GM18519 (cell line): ENCODE results near the gene GPR21.

Experiments
- ATAC-seq: cut with Tn5 transposase; IDR thresholded peaks from one replicate; pipeline ENCODE4 v1.9.1; 2021; ENCODE audit warnings: mild to moderate bottlenecking, moderate library complexity; ENCODE audit not compliant: unreplicated experiment, low FRiP score

The GPR21 gene

GRCh38 chr9:123031963-123032362 is 1.5 kb upstream of the GPR21 start:
- ATAC-seq = no peak

GRCh38 chr9:123033864-123034601 is 566 bp downstream of the GPR21 start:
- ATAC-seq = no peak

GRCh38 chr9:123034881-123035510 is 1.5 kb downstream of the GPR21 start:
- no peak for ATAC-seq

- no peak for ATAC-seq
These were observed 2.3 kb downstream of the GPR21 start for GRCh38 chr9:123035791-123036190.

- no peak for ATAC-seq
These were observed 3.6 kb downstream of the GPR21 start for GRCh38 chr9:123036893-123037545.

GRCh38 chr9:123039617-123040219 is 6.3 kb downstream of the GPR21 start:
- ATAC-seq = no peak

- no peak for ATAC-seq
These were observed 7.3 kb downstream of the GPR21 start for GRCh38 chr9:123040801-123041200.

- ATAC-seq = no peak
These were observed 8.0 kb downstream of the GPR21 start for GRCh38 chr9:123041489-123041888.

- no peak for ATAC-seq
These were observed 9.8 kb downstream of the GPR21 start for GRCh38 chr9:123043081-123043939.

GRCh38 chr9:123044586-123044985 is 11.1 kb downstream of the GPR21 start:
- no peak for ATAC-seq

- no peak for ATAC-seq
These were observed 13.1 kb downstream of the GPR21 start for GRCh38 chr9:123046406-123047195.

GRCh38 chr9:123048748-123049147 is 15.3 kb downstream of the GPR21 start:
- no peak for ATAC-seq

GRCh38 chr9:123049589-123050222 is 16.2 kb downstream of the GPR21 start:
- no peak for ATAC-seq

- no peak for ATAC-seq
These were observed 19.6 kb downstream of the GPR21 start for GRCh38 chr9:123053046-123053445.

GRCh38 chr9:123053711-123054110 is 20.2 kb downstream of the GPR21 start:
- ATAC-seq = no peak

GRCh38 chr9:123058834-123059233 is 25.4 kb downstream of the GPR21 start:
- no peak for ATAC-seq

GRCh38 chr9:123059472-123060220 is 26.2 kb downstream of the GPR21 start:
- no peak for ATAC-seq

- ATAC-seq = no peak
These were observed 27.7 kb downstream of the GPR21 start for GRCh38 chr9:123061216-123061615.
